Measurements from ENCODE around the gene ARPC4. TPM values are rescaled to one million over a fixed set of nuclear protein-coding genes. Genes with fewer than 3 reads are reported as not detected.

Gene ARPC4
- total and polyA plus RNA-seq, 10 of the 15 experiments (the other 5 are each of a cell fraction or from before 2014, with no cell fraction given): 42.0 to 354 (median 268) TPM

DNA sequence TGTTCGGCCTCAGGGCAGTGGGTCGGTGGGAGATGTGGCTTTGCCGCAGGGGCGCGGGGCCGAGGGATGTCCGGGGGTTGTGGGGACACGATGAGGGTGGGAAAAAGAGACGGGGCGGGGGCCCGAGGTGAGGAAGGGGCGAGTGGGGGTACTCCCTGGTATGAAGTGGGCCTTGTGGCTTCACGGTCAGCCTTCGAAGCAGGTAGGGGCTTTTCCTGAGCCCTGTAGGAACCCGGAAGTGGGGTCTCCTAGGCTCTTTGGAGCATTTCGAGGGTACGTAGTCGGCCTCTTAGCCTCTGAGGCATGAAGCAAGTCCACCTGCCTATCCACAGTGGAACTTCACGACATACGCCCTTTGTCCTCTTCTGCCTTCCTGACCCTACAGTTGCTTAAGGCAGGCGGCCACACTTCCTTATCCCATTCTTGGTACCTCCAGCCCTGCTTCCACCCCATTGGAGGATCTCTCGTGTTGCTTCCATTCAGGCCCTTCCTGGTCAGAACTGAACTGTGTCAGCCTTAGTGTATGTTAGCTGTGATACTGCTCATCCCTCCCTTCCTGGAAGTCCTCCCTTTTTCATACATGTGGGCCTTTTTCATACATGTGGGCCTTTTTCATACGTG is 389 bp downstream of the ARPC4 start (continued):
- TF ChIP-seq, protein P1, sequence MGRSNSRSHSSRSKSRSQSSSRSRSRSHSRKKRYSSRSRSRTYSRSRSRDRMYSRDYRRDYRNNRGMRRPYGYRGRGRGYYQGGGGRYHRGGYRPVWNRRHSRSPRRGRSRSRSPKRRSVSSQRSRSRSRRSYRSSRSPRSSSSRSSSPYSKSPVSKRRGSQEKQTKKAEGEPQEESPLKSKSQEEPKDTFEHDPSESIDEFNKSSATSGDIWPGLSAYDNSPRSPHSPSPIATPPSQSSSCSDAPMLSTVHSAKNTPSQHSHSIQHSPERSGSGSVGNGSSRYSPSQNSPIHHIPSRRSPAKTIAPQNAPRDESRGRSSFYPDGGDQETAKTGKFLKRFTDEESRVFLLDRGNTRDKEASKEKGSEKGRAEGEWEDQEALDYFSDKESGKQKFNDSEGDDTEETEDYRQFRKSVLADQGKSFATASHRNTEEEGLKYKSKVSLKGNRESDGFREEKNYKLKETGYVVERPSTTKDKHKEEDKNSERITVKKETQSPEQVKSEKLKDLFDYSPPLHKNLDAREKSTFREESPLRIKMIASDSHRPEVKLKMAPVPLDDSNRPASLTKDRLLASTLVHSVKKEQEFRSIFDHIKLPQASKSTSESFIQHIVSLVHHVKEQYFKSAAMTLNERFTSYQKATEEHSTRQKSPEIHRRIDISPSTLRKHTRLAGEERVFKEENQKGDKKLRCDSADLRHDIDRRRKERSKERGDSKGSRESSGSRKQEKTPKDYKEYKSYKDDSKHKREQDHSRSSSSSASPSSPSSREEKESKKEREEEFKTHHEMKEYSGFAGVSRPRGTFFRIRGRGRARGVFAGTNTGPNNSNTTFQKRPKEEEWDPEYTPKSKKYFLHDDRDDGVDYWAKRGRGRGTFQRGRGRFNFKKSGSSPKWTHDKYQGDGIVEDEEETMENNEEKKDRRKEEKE (IDR thresholded peaks at IDR 0.05): no peak
- TF ChIP-seq JUNB (IDR thresholded peaks at IDR 0.05) (no peak), USF2 (IDR thresholded peaks at IDR 0.05; ENCODE audit: borderline replicate concordance, low read depth, low read length) (no peak), NKRF (conservative IDR thresholded peaks at IDR 0.05) (0 out of 2 replicates have a peak, but pooled peaks have one; percentile 64), PAX8 (IDR thresholded peaks at IDR 0.05) (no peak), NBN (IDR thresholded peaks at IDR 0.05) (no peak), CREM (IDR thresholded peaks at IDR 0.05; ENCODE audit: low read depth) (no peak), RELB (IDR thresholded peaks at IDR 0.05; ENCODE audit: low read depth) (no peak), MAX (IDR thresholded peaks at IDR 0.05; ENCODE audit: low read depth, low read length) (no peak), PML (IDR thresholded peaks at IDR 0.05; ENCODE audit: low read length) (0 out of 2 replicates have a peak, but pooled peaks have one; percentile 8), E4F1 (IDR thresholded peaks at IDR 0.05; ENCODE audit: borderline replicate concordance, partially characterized antibody) (no peak), RB1 (IDR thresholded peaks at IDR 0.05; ENCODE audit: borderline replicate concordance) (no peak), SMAD1 (IDR thresholded peaks at IDR 0.05; ENCODE audit: low read depth, partially characterized antibody) (peak; percentile 30), TCF7 (IDR thresholded peaks at IDR 0.05; ENCODE audit: borderline replicate concordance) (no peak), ELK1 (IDR thresholded peaks at IDR 0.05; ENCODE audit: low read depth, low read length) (no peak)
- TF ChIP-seq, protein P2, sequence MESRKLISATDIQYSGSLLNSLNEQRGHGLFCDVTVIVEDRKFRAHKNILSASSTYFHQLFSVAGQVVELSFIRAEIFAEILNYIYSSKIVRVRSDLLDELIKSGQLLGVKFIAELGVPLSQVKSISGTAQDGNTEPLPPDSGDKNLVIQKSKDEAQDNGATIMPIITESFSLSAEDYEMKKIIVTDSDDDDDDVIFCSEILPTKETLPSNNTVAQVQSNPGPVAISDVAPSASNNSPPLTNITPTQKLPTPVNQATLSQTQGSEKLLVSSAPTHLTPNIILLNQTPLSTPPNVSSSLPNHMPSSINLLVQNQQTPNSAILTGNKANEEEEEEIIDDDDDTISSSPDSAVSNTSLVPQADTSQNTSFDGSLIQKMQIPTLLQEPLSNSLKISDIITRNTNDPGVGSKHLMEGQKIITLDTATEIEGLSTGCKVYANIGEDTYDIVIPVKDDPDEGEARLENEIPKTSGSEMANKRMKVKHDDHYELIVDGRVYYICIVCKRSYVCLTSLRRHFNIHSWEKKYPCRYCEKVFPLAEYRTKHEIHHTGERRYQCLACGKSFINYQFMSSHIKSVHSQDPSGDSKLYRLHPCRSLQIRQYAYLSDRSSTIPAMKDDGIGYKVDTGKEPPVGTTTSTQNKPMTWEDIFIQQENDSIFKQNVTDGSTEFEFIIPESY (IDR thresholded peaks at IDR 0.05): no peak
